ENCODE data around the gene ALS2.
"Not testable (repeated sequence)": the region's sequence is repeated elsewhere in the genome, so short reads cannot be mapped to it uniquely, and the experiment has no call there.

The ALS2 gene

GRCh38 chr2:201780674-201781493 lies at the start of gene ALS2:
Gene ALS2, minus strand, starts transcription at chr2:201780933. Its CDS starts 12,048 bp downstream, at chr2:201768885.
- peak; percentile 96 for DNase-seq

GRCh38 chr2:201828220-201828619 lies 47.5 kb upstream of the ALS2 start:
- no peak for DNase-seq

GRCh38 chr2:201827621-201828020 lies 46.9 kb upstream of the ALS2 start:
- no peak for DNase-seq

- no peak for DNase-seq
Observed at GRCh38 chr2:201824212-201824611, 43.5 kb upstream of the ALS2 start.

- DNase-seq = no peak
Observed at GRCh38 chr2:201821080-201821479, 40.3 kb upstream of the ALS2 start.

GRCh38 chr2:201820383-201821007 lies 39.8 kb upstream of the ALS2 start:
- DNase-seq = no peak

- no peak for DNase-seq
Observed at GRCh38 chr2:201816657-201817575, 36.2 kb upstream of the ALS2 start.

GRCh38 chr2:201813996-201814760 lies 33.4 kb upstream of the ALS2 start:
- DNase-seq = no peak

- not testable (repeated sequence) for DNase-seq
Observed at GRCh38 chr2:201810604-201811003, 29.9 kb upstream of the ALS2 start.

GRCh38 chr2:201809633-201810032 lies 28.9 kb upstream of the ALS2 start:
- DNase-seq = no peak

- DNase-seq = no peak
Observed at GRCh38 chr2:201808027-201808426, 27.3 kb upstream of the ALS2 start.

- no peak for DNase-seq
Observed at GRCh38 chr2:201807452-201807999, 26.8 kb upstream of the ALS2 start.

GRCh38 chr2:201806442-201807170 lies 25.9 kb upstream of the ALS2 start, which contains the start of gene CDK15:
Gene CDK15, plus strand, starts transcription at chr2:201806537. Its CDS starts 128 bp downstream, at chr2:201806665.
- DNase-seq = no peak

GRCh38 chr2:201798914-201799285 lies 18.2 kb upstream of the ALS2 start:
- DNase-seq = not testable (repeated sequence)

GRCh38 chr2:201798252-201798913 lies 17.6 kb upstream of the ALS2 start:
- no peak for DNase-seq

- DNase-seq = no peak
Observed at GRCh38 chr2:201797175-201797840, 16.6 kb upstream of the ALS2 start.

- DNase-seq = no peak
Observed at GRCh38 chr2:201796478-201796865, 15.7 kb upstream of the ALS2 start.

- DNase-seq = no peak
Observed at GRCh38 chr2:201795607-201796477, 15.1 kb upstream of the ALS2 start.

GRCh38 chr2:201794294-201794693 lies 13.6 kb upstream of the ALS2 start:
- DNase-seq = no peak

All from CD4-positive, alpha-beta T cell treated with Interleukin-6 for 4 hours (primary cell).